Loucy (cell line): Measurements from ENCODE around the gene ANP32B.

Source experiments
- H2AFZ ChIP-seq: fragments of 200-600 bp; sonication (generic); 2 replicates; pipeline ENCODE4 v1.6.0; 2016; ENCODE audit warnings: antibody characterized with exemption, mild to moderate bottlenecking, low read length, moderate library complexity
- H3F3A ChIP-seq: fragments of 200-600 bp; 2 replicates; pipeline ENCODE4 v1.6.0; 2016; ENCODE audit warnings: antibody characterized with exemption, low read depth, mild to moderate bottlenecking
- H3K27me3 ChIP-seq: fragments of 200-600 bp; sonication (generic); 2 replicates; pipeline ENCODE4 v1.6.1; 2014; ENCODE audit warnings: low read length, mild to moderate bottlenecking; ENCODE audit not compliant: insufficient read depth, poor library complexity, severe bottlenecking
- H3K36me3 ChIP-seq: fragments of 200-600 bp; sonication (generic); 2 replicates; pipeline ENCODE4 v1.6.1; 2016; ENCODE audit warnings: low read length; ENCODE audit not compliant: insufficient read depth
- H3K4me1 ChIP-seq: fragments of 200-600 bp; sonication (generic); 2 replicates; pipeline ENCODE4 v1.5.1; 2014; ENCODE audit warnings: low read length, mild to moderate bottlenecking; ENCODE audit not compliant: insufficient read depth, poor library complexity, severe bottlenecking
- H3K4me2 ChIP-seq: fragments of 200-600 bp; sonication (generic); 2 replicates; pipeline ENCODE4 v1.6.0; 2014; ENCODE audit warnings: antibody characterized with exemption, low read length, low read depth, mild to moderate bottlenecking; ENCODE audit not compliant: poor library complexity, severe bottlenecking
- H3K4me3 ChIP-seq: fragments of 200-600 bp; sonication (generic); 2 replicates; pipeline ENCODE4 v1.5.1; 2014; ENCODE audit warnings: low read length, mild to moderate bottlenecking, mixed read lengths; ENCODE audit not compliant: poor library complexity, severe bottlenecking
- H3K79me2 ChIP-seq: fragments of 200-600 bp; sonication (generic); 2 replicates; pipeline ENCODE4 v1.6.1; 2014; ENCODE audit warnings: low read length; ENCODE audit not compliant: insufficient read depth
- H3K9ac ChIP-seq: fragments of 200-600 bp; sonication (generic); 2 replicates; pipeline ENCODE4 v1.6.0; 2014; ENCODE audit warnings: mild to moderate bottlenecking, low read depth, low read length, moderate library complexity; ENCODE audit not compliant: poor library complexity, severe bottlenecking
- H3K9me2 ChIP-seq: fragments of 200-600 bp; sonication (generic); replicated peaks from 2 replicates; pipeline ENCODE4 v1.6.1; 2016; ENCODE audit warnings: low read depth, low read length, mixed read lengths
- H3K9me3 ChIP-seq: fragments of 200-600 bp; sonication (generic); 2 replicates; pipeline ENCODE4 v1.6.1; 2014; ENCODE audit warnings: mild to moderate bottlenecking, antibody characterized with exemption, low read length, low read depth; ENCODE audit not compliant: insufficient read depth
- H4K20me1 ChIP-seq: fragments of 200-600 bp; sonication (generic); 2 replicates; pipeline ENCODE4 v1.6.0; 2014; ENCODE audit warnings: antibody characterized with exemption, low read length, mild to moderate bottlenecking; ENCODE audit not compliant: insufficient read depth, poor library complexity, severe bottlenecking
- CTCF ChIP-seq: fragments of 200-600 bp; sonication (generic); conservative IDR thresholded peaks from 2 replicates; pipeline ENCODE4 v1.5.1; 2014; ENCODE audit warnings: mild to moderate bottlenecking, antibody characterized with exemption, low read length
- EZH2phosphoT487 ChIP-seq: fragments of 200-600 bp; IDR thresholded peaks from 2 replicates; pipeline ENCODE4 v1.6.1; 2018; ENCODE audit warnings: antibody characterized with exemption, mild to moderate bottlenecking, moderate library complexity, borderline replicate concordance

Gene ANP32B

GRCh38 chr9:97963232-97963631, 19.9 kb upstream of the ANP32B start:
- H3K9me2 ChIP-seq = no peaks in the 10 kb centered on the region
- no peaks in the 10 kb centered on the region for H4K20me1 ChIP-seq
- no peak for TF ChIP-seq CTCF
- H3F3A ChIP-seq = no peaks in the 10 kb centered on the region
- no peak overlapping the region for H3K4me2 ChIP-seq
- no peaks in the 10 kb centered on the region for H3K9me3 ChIP-seq
- H3K36me3 ChIP-seq = no peaks in the 10 kb centered on the region
- no peaks in the 10 kb centered on the region for H3K27me3 ChIP-seq
- H2AFZ ChIP-seq = no peak overlapping the region
- H3K4me3 ChIP-seq = no peak overlapping the region
- peaks cover 23% of the 10 kb centered on the region for H3K4me1 ChIP-seq
- H3K79me2 ChIP-seq = no peaks in the 10 kb centered on the region
- no peak overlapping the region for H3K9ac ChIP-seq

GRCh38 chr9:97964901-97965300, 18.2 kb upstream of the ANP32B start:
- Histone ChIP-seq H3F3A (peaks cover 2% of the 10 kb centered on the region; the same call in 1 of the 2 replicates), H3K4me3 (no peak overlapping the region), H3K4me2 (no peak overlapping the region), H3K9ac (no peak overlapping the region), H3K36me3 (no peaks in the 10 kb centered on the region), H3K27me3 (no peaks in the 10 kb centered on the region), H3K9me3 (no peaks in the 10 kb centered on the region), H3K79me2 (no peaks in the 10 kb centered on the region), H3K4me1 (peaks cover 17% of the 10 kb centered on the region), H2AFZ (0 out of 2 replicates have a peak overlapping the region, but pooled peaks have one; percentile 4), H3K9me2 (no peaks in the 10 kb centered on the region), H4K20me1 (no peaks in the 10 kb centered on the region)
- TF ChIP-seq EZH2phosphoT487 (no peak), CTCF (no peak)

GRCh38 chr9:97966493-97966892, 16.6 kb upstream of the ANP32B start:
- H3K9me2 ChIP-seq = no peaks in the 10 kb centered on the region
- peaks cover 28% of the 10 kb centered on the region for H3K4me1 ChIP-seq
- H3K4me3 ChIP-seq = no peak overlapping the region
- H3K9me3 ChIP-seq = no peaks in the 10 kb centered on the region
- peaks cover 9% of the 10 kb centered on the region; the same call in 1 of the 2 replicates for H3K79me2 ChIP-seq
- no peak overlapping the region for H2AFZ ChIP-seq
- no peak overlapping the region for H3K4me2 ChIP-seq
- TF ChIP-seq CTCF = no peak
- no peak for TF ChIP-seq EZH2phosphoT487
- H3F3A ChIP-seq = peaks cover 3% of the 10 kb centered on the region; the same call in 1 of the 2 replicates
- H4K20me1 ChIP-seq = no peaks in the 10 kb centered on the region
- no peak overlapping the region for H3K9ac ChIP-seq
- H3K36me3 ChIP-seq = no peaks in the 10 kb centered on the region
- H3K27me3 ChIP-seq = no peaks in the 10 kb centered on the region
